Astrocyte (in vitro differentiated cells and primary cell): Measurements from ENCODE around the gene MTRFR. TPM values are rescaled to one million over a fixed set of nuclear protein-coding genes. Genes with fewer than 3 reads are reported as not detected.
A peak's percentile ranks its signal among the peaks of the same experiment; 100 is the strongest.

Experiments
- DNase-seq: peaks from one replicate; pipeline ENCODE4 v3.0.0-alpha.2; 2010; ENCODE audit warnings: low read depth
- FAIRE-seq: peaks from 2 replicates; lab custom pipeline; 2011; peaks lifted over from hg19 to GRCh38; lab: Jason Lieb, UNC
- H2AFZ ChIP-seq: 2 replicates; pipeline ENCODE4 v1.6.0; 2012; ENCODE audit warnings: low read depth, low read length, inconsistent platforms
- H3K27ac ChIP-seq: 2 replicates; pipeline ENCODE4 v1.5.1; 2011; ENCODE audit warnings: low read depth, low read length, inconsistent platforms
- H3K27me3 ChIP-seq: 2 replicates; pipeline ENCODE4 v1.6.0; 2011; ENCODE audit warnings: low read length, inconsistent platforms; ENCODE audit not compliant: insufficient read depth
- H3K36me3 ChIP-seq: 2 replicates; pipeline ENCODE4 v1.5.1; 2011; ENCODE audit warnings: low read length, inconsistent platforms; ENCODE audit not compliant: insufficient read depth
- H3K4me1 ChIP-seq: 2 replicates; pipeline ENCODE4 v1.5.1; 2011; ENCODE audit warnings: low read length, inconsistent platforms; ENCODE audit not compliant: insufficient read depth
- H3K4me2 ChIP-seq: 2 replicates; pipeline ENCODE4 v1.6.0; 2012; ENCODE audit warnings: low read length, inconsistent platforms
- H3K4me3 ChIP-seq: 2 replicates; pipeline ENCODE4 v1.5.1; 2011; ENCODE audit warnings: low read depth, mild to moderate bottlenecking, low read length, inconsistent platforms; ENCODE audit not compliant: insufficient read depth
- H3K79me2 ChIP-seq: 2 replicates; pipeline ENCODE4 v1.6.0; 2012; ENCODE audit warnings: mild to moderate bottlenecking, low read length, inconsistent platforms; ENCODE audit not compliant: insufficient read depth
- H3K9ac ChIP-seq: 2 replicates; pipeline ENCODE4 v1.6.0; 2012; ENCODE audit warnings: mild to moderate bottlenecking, low read length, inconsistent platforms
- H3K9me3 ChIP-seq: 2 replicates; pipeline ENCODE4 v1.5.1; 2012; ENCODE audit warnings: low read depth, mild to moderate bottlenecking, low read length, inconsistent platforms; ENCODE audit not compliant: insufficient read depth
- H4K20me1 ChIP-seq: 2 replicates; pipeline ENCODE4 v1.6.0; 2012; ENCODE audit warnings: low read length, inconsistent platforms; ENCODE audit not compliant: insufficient read depth
- H3K27ac Mint-ChIP-seq: one replicate; pipeline ENCODE4 v1.8.0; 2021; ENCODE audit warnings: mild to moderate bottlenecking, mixed read lengths; ENCODE audit not compliant: unreplicated experiment
- H3K27me3 Mint-ChIP-seq: one replicate; pipeline ENCODE4 v1.8.0; 2021; ENCODE audit warnings: low read depth, mixed read lengths; ENCODE audit not compliant: unreplicated experiment
- H3K36me3 Mint-ChIP-seq: one replicate; pipeline ENCODE4 v1.8.0; 2021; ENCODE audit warnings: low read depth, mixed read lengths; ENCODE audit not compliant: unreplicated experiment
- H3K4me1 Mint-ChIP-seq: one replicate; pipeline ENCODE4 v1.8.0; 2021; ENCODE audit warnings: low read depth, mixed read lengths; ENCODE audit not compliant: unreplicated experiment
- H3K4me3 Mint-ChIP-seq: one replicate; pipeline ENCODE4 v1.8.0; 2021; ENCODE audit warnings: mild to moderate bottlenecking, moderate library complexity, mixed read lengths; ENCODE audit not compliant: unreplicated experiment
- H3K9me3 Mint-ChIP-seq: one replicate; pipeline ENCODE4 v1.8.0; 2021; ENCODE audit warnings: mild to moderate bottlenecking, mixed read lengths; ENCODE audit not compliant: unreplicated experiment
- EZH2 ChIP-seq: IDR thresholded peaks from 2 replicates; pipeline ENCODE4 v1.6.1; 2012; ENCODE audit warnings: mild to moderate bottlenecking, low read length, inconsistent platforms; ENCODE audit not compliant: insufficient read depth
- total RNA-seq: library from RNA; stranded (reverse); gene quantifications from 2 replicates; pipeline ENCODE4 v1.2.1, GENCODE V29; 2021
- TF ChIP-seq, protein P1 (sequence below): IDR thresholded peaks from 2 replicates; pipeline ENCODE4 v1.5.1; 2011; ENCODE audit warnings: low read depth, mild to moderate bottlenecking, inconsistent platforms, low read length, moderate library complexity; ENCODE audit not compliant: insufficient read depth

Gene MTRFR
- total RNA-seq, 1 donor from 2014 or later = 12.4 TPM

GRCh38 chr12:123229051-123229450, 4.2 kb upstream of the MTRFR start:
- H3K4me1 Mint-ChIP-seq = peaks cover 5% of the 10 kb centered on the region
- H3K9me3 Mint-ChIP-seq = no peaks in the 10 kb centered on the region
- no peaks in the 10 kb centered on the region for H3K36me3 Mint-ChIP-seq
- H3K36me3 ChIP-seq = peaks cover 14% of the 10 kb centered on the region
- no peak overlapping the region for H2AFZ ChIP-seq
- H3K9ac ChIP-seq = no peak overlapping the region
- H3K27me3 Mint-ChIP-seq = no peaks in the 10 kb centered on the region
- no peak overlapping the region for H3K4me3 Mint-ChIP-seq
- no peak overlapping the region for H3K27ac Mint-ChIP-seq
- peaks cover 5% of the 10 kb centered on the region for H4K20me1 ChIP-seq
- no peak for TF ChIP-seq EZH2
- TF ChIP-seq, protein P1, sequence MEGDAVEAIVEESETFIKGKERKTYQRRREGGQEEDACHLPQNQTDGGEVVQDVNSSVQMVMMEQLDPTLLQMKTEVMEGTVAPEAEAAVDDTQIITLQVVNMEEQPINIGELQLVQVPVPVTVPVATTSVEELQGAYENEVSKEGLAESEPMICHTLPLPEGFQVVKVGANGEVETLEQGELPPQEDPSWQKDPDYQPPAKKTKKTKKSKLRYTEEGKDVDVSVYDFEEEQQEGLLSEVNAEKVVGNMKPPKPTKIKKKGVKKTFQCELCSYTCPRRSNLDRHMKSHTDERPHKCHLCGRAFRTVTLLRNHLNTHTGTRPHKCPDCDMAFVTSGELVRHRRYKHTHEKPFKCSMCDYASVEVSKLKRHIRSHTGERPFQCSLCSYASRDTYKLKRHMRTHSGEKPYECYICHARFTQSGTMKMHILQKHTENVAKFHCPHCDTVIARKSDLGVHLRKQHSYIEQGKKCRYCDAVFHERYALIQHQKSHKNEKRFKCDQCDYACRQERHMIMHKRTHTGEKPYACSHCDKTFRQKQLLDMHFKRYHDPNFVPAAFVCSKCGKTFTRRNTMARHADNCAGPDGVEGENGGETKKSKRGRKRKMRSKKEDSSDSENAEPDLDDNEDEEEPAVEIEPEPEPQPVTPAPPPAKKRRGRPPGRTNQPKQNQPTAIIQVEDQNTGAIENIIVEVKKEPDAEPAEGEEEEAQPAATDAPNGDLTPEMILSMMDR = no peak
- H3K4me2 ChIP-seq = no peak overlapping the region
- H3K4me3 ChIP-seq = no peak overlapping the region
- DNase-seq = no peak
- H3K79me2 ChIP-seq = peaks cover 67% of the 10 kb centered on the region
- no peak overlapping the region for H3K27ac ChIP-seq
- peaks cover 11% of the 10 kb centered on the region for H3K4me1 ChIP-seq
- no peaks in the 10 kb centered on the region for H3K9me3 ChIP-seq
- H3K27me3 ChIP-seq = no peaks in the 10 kb centered on the region
- no peak for FAIRE-seq

DNA sequence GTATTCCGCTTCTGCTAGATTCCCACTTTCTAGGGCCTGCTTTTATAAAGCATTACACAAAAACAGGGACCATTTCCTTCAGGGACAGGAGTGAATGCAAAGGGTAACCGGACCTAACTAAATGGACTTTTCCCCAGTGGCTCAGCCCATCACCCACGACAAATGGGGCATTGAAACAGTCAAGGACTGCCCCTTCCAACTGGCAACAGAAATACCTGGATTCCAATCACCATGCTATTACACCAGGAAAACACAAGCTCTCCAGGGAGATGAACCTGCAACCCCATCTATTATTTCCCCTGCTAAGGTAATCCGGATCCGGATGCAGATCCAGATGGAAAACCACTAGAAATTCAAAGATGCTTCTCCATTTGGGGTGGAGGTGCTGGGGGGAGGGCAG, 1.3 kb upstream of the MTRFR start:
- Mint-ChIP-seq H3K9me3 (no peaks in the 10 kb centered on the region), H3K27ac (peak overlapping the region; percentile 91), H3K4me3 (peak overlapping the region; percentile 99), H3K36me3 (no peaks in the 10 kb centered on the region), H3K27me3 (no peaks in the 10 kb centered on the region), H3K4me1 (peaks cover 5% of the 10 kb centered on the region)
- Histone ChIP-seq H3K4me2 (peak overlapping the region; percentile 93), H2AFZ (peak overlapping the region; percentile 64), H3K79me2 (peaks cover 78% of the 10 kb centered on the region), H3K4me1 (peaks cover 12% of the 10 kb centered on the region), H3K27ac (peak overlapping the region; percentile 80), H3K27me3 (no peaks in the 10 kb centered on the region), H3K36me3 (peaks cover 12% of the 10 kb centered on the region), H3K9ac (peak overlapping the region; percentile 90), H3K9me3 (no peaks in the 10 kb centered on the region), H4K20me1 (peaks cover 5% of the 10 kb centered on the region), H3K4me3 (peak overlapping the region; percentile 89)
- no peak for DNase-seq
- no peak for TF ChIP-seq EZH2
- TF ChIP-seq, protein P1 = no peak
- no peak for FAIRE-seq

GRCh38 chr12:123232472-123232806, 797 bp upstream of the MTRFR start:
- H3K27me3 Mint-ChIP-seq = no peaks in the 10 kb centered on the region
- Histone ChIP-seq H3K4me3 (peak overlapping the region; percentile 89), H2AFZ (peak overlapping the region; percentile 91), H4K20me1 (peaks cover 7% of the 10 kb centered on the region), H3K27ac (peak overlapping the region; percentile 80), H3K9ac (peak overlapping the region; percentile 90), H3K79me2 (peaks cover 73% of the 10 kb centered on the region), H3K36me3 (peaks cover 12% of the 10 kb centered on the region), H3K9me3 (no peaks in the 10 kb centered on the region), H3K27me3 (no peaks in the 10 kb centered on the region), H3K4me1 (peaks cover 12% of the 10 kb centered on the region), H3K4me2 (peak overlapping the region; percentile 93)
- H3K9me3 Mint-ChIP-seq = no peaks in the 10 kb centered on the region
- DNase-seq (no peak), FAIRE-seq (no peak)
- H3K27ac Mint-ChIP-seq = peak overlapping the region; percentile 91
- H3K4me1 Mint-ChIP-seq = peaks cover 5% of the 10 kb centered on the region
- TF ChIP-seq, protein P1 = no peak
- TF ChIP-seq EZH2 = no peak
- peak overlapping the region; percentile 99 for H3K4me3 Mint-ChIP-seq
- H3K36me3 Mint-ChIP-seq = no peaks in the 10 kb centered on the region
